Gastrocnemius medialis (tissue), 4 donors: ENCODE data around the gene CDCA8. TPM values are rescaled to one million over a fixed set of nuclear protein-coding genes. Genes with fewer than 3 reads are reported as not detected.

ENCODE experiments used
- ATAC-seq, 2 donors: fragments of 150-250 bp; one replicate each; pipeline ENCODE4 v1.9.1; 2016
- DNase-seq, 2 donors: peaks; one replicate each; pipeline ENCODE4 v3.0.0-alpha.2; 2019
- H3K27ac ChIP-seq, 4 donors: fragments of 200-600 bp; sonication (generic); 1 replicate in 1 of 4; 2 replicates in 3 of 4; pipeline ENCODE4 v1.5.1; 2016 to 2018; ENCODE audit warnings: mild to moderate bottlenecking in 2 of 4, moderate library complexity in 1 of 4
- H3K27me3 ChIP-seq, 3 donors: fragments of 200-600 bp; sonication (generic) in 2 of 3; 1 replicate in 1 of 3; 2 replicates in 2 of 3; pipeline versions ENCODE4 v1.5.1 to v1.6.0; 2016 to 2019; ENCODE audit warnings: mild to moderate bottlenecking in 1 of 3, moderate library complexity in 1 of 3
- H3K36me3 ChIP-seq, 2 donors: fragments of 200-600 bp; sonication (generic) in 1 of 2; one replicate each; pipeline ENCODE4 v1.5.1; 2017 to 2018
- H3K4me1 ChIP-seq, 2 donors: fragments of 200-600 bp; sonication (generic) in 1 of 2; one replicate each; pipeline ENCODE4 v1.5.1; 2016 to 2017; ENCODE audit warnings: mild to moderate bottlenecking in 2 of 2
- H3K4me3 ChIP-seq, 4 donors: fragments of 200-600 bp; sonication (generic) in 3 of 4; 1 replicate in 1 of 4; 2 replicates in 3 of 4; pipeline ENCODE4 v1.5.1; 2016 to 2019; ENCODE audit warnings: mild to moderate bottlenecking in 2 of 4
- H3K9me3 ChIP-seq, 3 donors: fragments of 200-600 bp; sonication (generic) in 2 of 3; 1 replicate in 1 of 3; 2 replicates in 2 of 3; pipeline ENCODE4 v1.5.1; 2016 to 2019
- CTCF ChIP-seq, 5 experiments: fragments of 450-650 bp in 3 of 5; fragments of 200-600 bp in 2 of 5; sonication (generic) in 2 of 5; IDR thresholded peaks in 4 of 5; conservative IDR thresholded peaks in 1 of 5; 1 replicate in 4 of 5; 2 replicates in 1 of 5; pipeline ENCODE4 v1.5.1; 2016 to 2019; ENCODE audit warnings: antibody characterized with exemption in 5 of 5, mild to moderate bottlenecking in 3 of 5, moderate library complexity in 3 of 5
- POLR2A ChIP-seq, 2 donors: fragments of 450-650 bp; IDR thresholded peaks; one replicate each; pipeline ENCODE4 v1.6.1; 2017; ENCODE audit warnings: antibody characterized with exemption in 2 of 2, mild to moderate bottlenecking in 2 of 2, moderate library complexity in 2 of 2
- in situ Hi-C, 4 donors: fragments of 200-750 bp; cut with MboI; loops; one replicate each; pipeline versions ENCODE4 v1.15.0 to v1.8.0; 2017; ENCODE audit warnings: low sequenced_read_pairs in 4 of 4
- intact Hi-C: fragments of 100-400 bp; cut with DNase I; formaldehyde crosslinking; loops from one replicate; pipeline ENCODE4 v1.15.1; 2023; ENCODE audit warnings: low total_unique reads
- total RNA-seq, 4 donors: library from RNA; depleted of rRNA; stranded (reverse); fragments of >200 nt; gene quantifications; one replicate each; pipeline versions ENCODE4 v1.1.0 to v1.2.3, GENCODE V29; 2016

The CDCA8 gene
- total RNA-seq, 4 donors from 2014 or later: 0.46 to 1.5 (median 0.60) TPM; not detected in 1

- TF ChIP-seq CTCF (IDR thresholded peaks at IDR 0.05 in 4 of 5, conservative IDR thresholded peaks at IDR 0.05 in 1 of 5) (no peak), POLR2A (IDR thresholded peaks at IDR 0.05) (no peak)
- Histone ChIP-seq H3K4me3 (no peak overlapping the region), H3K36me3 (no peaks in the 10 kb centered on the region), H3K27ac (no peak overlapping the region), H3K27me3 (no peaks in the 10 kb centered on the region), H3K4me1 (peaks cover 3% of the 10 kb centered on the region in 2 donors), H3K9me3 (no peaks in the 10 kb centered on the region)
- in situ Hi-C loops (no loop called here), intact Hi-C loops (no loop called here)
- DNase-seq (no peak), ATAC-seq (no peak)
These were observed 25.3 kb downstream of the CDCA8 start for GRCh38 chr1:37717631-37718030.

- intact Hi-C loops: no loop called here
- in situ Hi-C loops: no loop called here
- H3K27me3 ChIP-seq: no peaks in the 10 kb centered on the region
These were observed 26.0 kb downstream of the CDCA8 start for GRCh38 chr1:37718181-37718900.

GRCh38 chr1:37718901-37719571, 26.7 kb downstream of the CDCA8 start:
- intact Hi-C loops (no loop called here), in situ Hi-C loops (no loop called here)
- TF ChIP-seq CTCF (IDR thresholded peaks at IDR 0.05 in 4 of 5, conservative IDR thresholded peaks at IDR 0.05 in 1 of 5) (no peak), POLR2A (IDR thresholded peaks at IDR 0.05) (no peak)
- peaks cover 3% of the 10 kb centered on the region in 2 donors for H3K4me1 ChIP-seq
- no peak overlapping the region for H3K27ac ChIP-seq
- no peaks in the 10 kb centered on the region for H3K9me3 ChIP-seq
- no peak for ATAC-seq
- H3K27me3 ChIP-seq: no peaks in the 10 kb centered on the region
- DNase-seq: no peak
- H3K4me3 ChIP-seq: no peak overlapping the region
- no peaks in the 10 kb centered on the region for H3K36me3 ChIP-seq

More at GRCh38 chr1:37718181-37718900, 26.0 kb downstream of the CDCA8 start:
- no peaks in the 10 kb centered on the region for H3K9me3 ChIP-seq
- peaks cover 3% of the 10 kb centered on the region in 2 donors for H3K4me1 ChIP-seq
- TF ChIP-seq CTCF (IDR thresholded peaks at IDR 0.05 in 4 of 5, conservative IDR thresholded peaks at IDR 0.05 in 1 of 5) (no peak), POLR2A (IDR thresholded peaks at IDR 0.05) (no peak)
- no peak for DNase-seq
- no peak for ATAC-seq
- H3K36me3 ChIP-seq: no peaks in the 10 kb centered on the region
- no peak overlapping the region for H3K4me3 ChIP-seq
- no peak overlapping the region for H3K27ac ChIP-seq

- Histone ChIP-seq H3K4me3 (no peak overlapping the region), H3K27ac (no peak overlapping the region), H3K4me1 (peaks cover 0 to 3% of the 10 kb centered on the region in 2 donors), H3K27me3 (peaks cover 0 to 1% (median 0%) of the 10 kb centered on the region in 3 donors), H3K36me3 (no peaks in the 10 kb centered on the region), H3K9me3 (no peaks in the 10 kb centered on the region)
- TF ChIP-seq CTCF (IDR thresholded peaks at IDR 0.05 in 4 of 5, conservative IDR thresholded peaks at IDR 0.05 in 1 of 5) (no peak), POLR2A (IDR thresholded peaks at IDR 0.05) (no peak)
- intact Hi-C loops: no loop called here
- ATAC-seq: no peak
- no peak for DNase-seq
- in situ Hi-C loops: no loop called here
These were observed 27.4 kb downstream of the CDCA8 start for GRCh38 chr1:37719572-37720195.
